HL-60 (cell line): ENCODE measurements around the gene REEP1.

Source experiments
- DNase-seq, 2 experiments: peaks; one replicate each; pipeline ENCODE4 v3.0.0-alpha.2; 2010 to 2020; ENCODE audit warnings: low read depth in 1 of 2, low spot score in 1 of 2
- H3K27ac ChIP-seq: fragments of 250-450 bp; sonication (Bioruptor Pico); replicated peaks from 2 replicates; pipeline ENCODE4 v1.5.1; 2020; ENCODE audit warnings: mild to moderate bottlenecking, moderate library complexity
- H3K27me3 ChIP-seq: fragments of 250-450 bp; sonication (Bioruptor Pico); 2 replicates; pipeline ENCODE4 v1.5.1; 2021; ENCODE audit warnings: mild to moderate bottlenecking, moderate library complexity; ENCODE audit not compliant: insufficient read depth, poor library complexity, severe bottlenecking
- H3K4me3 ChIP-seq: replicated peaks from 2 replicates; pipeline ENCODE4 v1.5.1; 2011; ENCODE audit warnings: mild to moderate bottlenecking, control low read depth, low read length; ENCODE audit not compliant: insufficient read depth
- CTCF ChIP-seq: IDR thresholded peaks from one replicate; pipeline ENCODE4 v1.5.1; 2011; ENCODE audit warnings: low read length, control low read depth, inconsistent platforms; ENCODE audit not compliant: insufficient read depth
- GABPA ChIP-seq: IDR thresholded peaks from 2 replicates; pipeline ENCODE4 v1.6.1; 2012; ENCODE audit warnings: low read depth
- POLR2AphosphoS5 ChIP-seq: IDR thresholded peaks from 2 replicates; pipeline ENCODE4 v1.6.1; 2012; ENCODE audit warnings: low read depth
- REST ChIP-seq: IDR thresholded peaks from 2 replicates; pipeline ENCODE4 v1.6.1; 2012; ENCODE audit warnings: low read depth; ENCODE audit not compliant: insufficient replicate concordance
- SPI1 ChIP-seq: IDR thresholded peaks from 2 replicates; pipeline ENCODE4 v1.6.1; 2012; ENCODE audit warnings: low read depth, mild to moderate bottlenecking, borderline replicate concordance

The REEP1 gene

GRCh38 chr2:86232373-86232784 is 105.0 kb downstream of the REEP1 start:
- no peak overlapping the region for H3K27ac ChIP-seq
- no peak overlapping the region for H3K4me3 ChIP-seq
- no peaks in the 10 kb centered on the region for H3K27me3 ChIP-seq
- no peak for DNase-seq
- TF ChIP-seq REST, result no peak

- no peak for TF ChIP-seq SPI1
- no peak for TF ChIP-seq GABPA
- TF ChIP-seq CTCF, result no peak
- TF ChIP-seq POLR2AphosphoS5, result no peak
- TF ChIP-seq REST, result no peak
- DNase-seq, result no peak
- Histone ChIP-seq H3K27ac (no peak overlapping the region), H3K4me3 (no peak overlapping the region), H3K27me3 (no peaks in the 10 kb centered on the region)
These were observed 105.6 kb downstream of the REEP1 start for GRCh38 chr2:86231680-86232372.

- TF ChIP-seq SPI1, result no peak
- TF ChIP-seq REST, result no peak
- TF ChIP-seq CTCF, result no peak
- no peak for TF ChIP-seq POLR2AphosphoS5
- TF ChIP-seq GABPA, result no peak
These were observed 106.5 kb downstream of the REEP1 start for GRCh38 chr2:86230961-86231360.

More at GRCh38 chr2:86230961-86231360, 106.5 kb downstream of the REEP1 start:
- H3K4me3 ChIP-seq, result no peak overlapping the region
- no peak for DNase-seq
- H3K27ac ChIP-seq, result no peak overlapping the region
- no peaks in the 10 kb centered on the region for H3K27me3 ChIP-seq
